K562 (cell line): ENCODE data around the gene IKBKE. TPM values are rescaled to one million over a fixed set of nuclear protein-coding genes. Genes with fewer than 3 reads are reported as not detected.
A peak's percentile ranks its signal among the peaks of the same experiment; 100 is the strongest.

ENCODE experiments used
- ATAC-seq: fragments of 200-7000 bp; cut with Tn5 transposase; 3 replicates; pipeline ENCODE4 v1.9.1; 2020; ENCODE audit warnings: moderate library complexity
- BruUV-seq: library from RNA; stranded (reverse); fragments of 400-500 nt; replicated peaks from 2 replicates; lab custom pipeline; 2021; lab: Mats Ljungman, UMichigan
- CTCF ChIA-PET: fragments of 300-600 bp; formaldehyde crosslinking; extraction: SDS; loops from one replicate; lab custom pipeline; 2021; ENCODE audit warnings: low intra/inter-chr PET ratio; lab: Yijun Ruan, JAX
- POLR2A ChIA-PET: fragments of 300-600, 350-650 bp; sonication (Branson Sonifier 250); formaldehyde crosslinking; extraction: SDS; loops from one replicate; lab custom pipeline; 2021; ENCODE audit warnings: antibody characterized with exemption, inconsistent platforms; lab: Yijun Ruan, JAX
- DNase-seq, 4 experiments: peaks; one replicate each; pipeline versions ENCODE4 v3.0.0 to v3.0.0-alpha.2; 2011 to 2018; ENCODE audit warnings: low spot score in 3 of 4, mixed read lengths in 3 of 4; ENCODE audit errors: extremely low read depth in 1 of 4
- FAIRE-seq: peaks from 2 replicates; lab custom pipeline; 2011; peaks lifted over from hg19 to GRCh38; lab: Jason Lieb, UNC
- H2AFZ ChIP-seq: 2 replicates; pipeline ENCODE4 v1.6.0; 2011; ENCODE audit warnings: low read depth, low read length, control low read depth, inconsistent platforms
- H3K27ac ChIP-seq: fragments of 200-600 bp; 3 replicates; pipeline ENCODE4 v1.8.0; 2011; ENCODE audit warnings: low read depth, mild to moderate bottlenecking, control low read depth, inconsistent platforms, low read length, moderate library complexity, mixed read lengths; ENCODE audit errors: extremely low read depth
- H3K27me3 ChIP-seq, 2 experiments: fragments of 300-600 bp in 1 of 2; 2 replicates in 1 of 2; 3 replicates in 1 of 2; pipeline versions ENCODE4 v1.6.0 to v1.8.0; 2011; ENCODE audit warnings: inconsistent platforms in 2 of 2, low read length in 2 of 2, mild to moderate bottlenecking in 1 of 2, mixed read lengths in 1 of 2, moderate library complexity in 1 of 2; ENCODE audit not compliant: control insufficient read depth in 2 of 2, insufficient read depth in 2 of 2
- H3K36me3 ChIP-seq: fragments of 300-600 bp; 3 replicates; pipeline ENCODE4 v1.8.0; 2011; ENCODE audit warnings: mild to moderate bottlenecking, low read length, inconsistent platforms; ENCODE audit not compliant: control insufficient read depth, insufficient read depth
- H3K4me1 ChIP-seq, 2 experiments: fragments of 200-600 bp in 1 of 2; replicated peaks in 1 of 2; 2 replicates in 1 of 2; 3 replicates in 1 of 2; pipeline versions ENCODE4 v1.5.1 to v1.8.0; 2011; ENCODE audit warnings: inconsistent platforms in 2 of 2, low read length in 2 of 2, mild to moderate bottlenecking in 1 of 2, mixed read lengths in 1 of 2, moderate library complexity in 1 of 2; ENCODE audit not compliant: control insufficient read depth in 2 of 2, insufficient read depth in 2 of 2
- H3K4me2 ChIP-seq: 2 replicates; pipeline ENCODE4 v1.6.1; 2011; ENCODE audit warnings: low read length, control low read depth, inconsistent platforms, mixed read lengths; ENCODE audit not compliant: insufficient read depth
- H3K4me3 ChIP-seq: fragments of 200-600 bp; sonication (generic), shearing (Covaris generic); 2 replicates; pipeline ENCODE4 v1.5.1; 2016; ENCODE audit warnings: control low read depth, inconsistent platforms
- H3K79me2 ChIP-seq: fragments of 200-600 bp; 3 replicates; pipeline ENCODE4 v1.8.0; 2011; ENCODE audit warnings: low read length, inconsistent platforms; ENCODE audit not compliant: control insufficient read depth, insufficient read depth
- H3K9ac ChIP-seq, 2 experiments: 2 replicates each; pipeline versions ENCODE4 v1.6.0 to v1.6.1; 2011; ENCODE audit warnings: low read depth in 2 of 2, low read length in 2 of 2, control low read depth in 1 of 2, inconsistent platforms in 1 of 2, mild to moderate bottlenecking in 1 of 2, mixed read lengths in 1 of 2; ENCODE audit not compliant: insufficient read depth in 1 of 2
- H3K9me1 ChIP-seq: one replicate; pipeline ENCODE4 v1.6.0; 2011; ENCODE audit warnings: inconsistent platforms, mild to moderate bottlenecking, low read length, moderate library complexity; ENCODE audit not compliant: control insufficient read depth, insufficient read depth
- H3K9me3 ChIP-seq: replicated peaks from 2 replicates; pipeline ENCODE4 v1.5.1; 2011; ENCODE audit warnings: low read depth, low read length, inconsistent platforms; ENCODE audit not compliant: control insufficient read depth, insufficient read depth
- H4K20me1 ChIP-seq: replicated peaks from 2 replicates; pipeline ENCODE4 v1.6.1; 2011; ENCODE audit warnings: low read length, inconsistent platforms, mixed read lengths; ENCODE audit not compliant: control insufficient read depth, insufficient read depth
- C11orf30 ChIP-seq: fragments of 450-650 bp; IDR thresholded peaks from 2 replicates; pipeline ENCODE4 v1.6.1; 2016; ENCODE audit warnings: low read depth, mild to moderate bottlenecking
- DACH1 ChIP-seq: fragments of 450-650 bp; IDR thresholded peaks from 2 replicates; pipeline ENCODE4 v1.6.1; 2018; ENCODE audit not compliant: partially characterized antibody
- ELF1 ChIP-seq: fragments of 200-800 bp; sonication (Bioruptor generic); IDR thresholded peaks from 2 replicates; pipeline ENCODE4 v1.6.1; 2016; ENCODE audit warnings: missing genetic modification characterization, missing compliant biosample characterization
- GTF2F1 ChIP-seq: IDR thresholded peaks from 2 replicates; pipeline ENCODE4 v1.6.1; 2011; ENCODE audit warnings: low read depth, low read length, improper control_type of control experiment
- HNRNPH1 ChIP-seq: fragments of 200-400 bp; formaldehyde crosslinking; optimal IDR thresholded peaks from 2 replicates; pipeline ENCODE3; 2017; ENCODE audit warnings: low read depth, mild to moderate bottlenecking, low read length, moderate library complexity
- KAT2B ChIP-seq: IDR thresholded peaks from one replicate; pipeline ENCODE4 v1.6.1; 2012; ENCODE audit warnings: low read depth, mild to moderate bottlenecking, control low read depth, inconsistent platforms, low read length, moderate library complexity
- MAFG ChIP-seq: fragments of 450-650 bp; conservative IDR thresholded peaks from 2 replicates; pipeline ENCODE4 v1.6.1; 2016; ENCODE audit warnings: missing genetic modification characterization, missing compliant biosample characterization
- NFE2 ChIP-seq: IDR thresholded peaks from 2 replicates; pipeline ENCODE4 v1.6.1; 2014; ENCODE audit warnings: antibody characterized with exemption, low read depth
- TGIF2 ChIP-seq: sonication (generic); formaldehyde crosslinking; IDR thresholded peaks from 2 replicates; pipeline ENCODE4 v1.8.1; 2022; ENCODE audit warnings: mild to moderate bottlenecking, missing genetic modification reagents, moderate library complexity
- TOE1 ChIP-seq, 2 experiments: fragments of 450-650 bp in 1 of 2; sonication (generic) in 1 of 2; formaldehyde crosslinking in 1 of 2; IDR thresholded peaks; 2 replicates each; pipeline versions ENCODE4 v1.7.1 to v1.8.0; 2016 to 2022; ENCODE audit warnings: borderline replicate concordance in 2 of 2, mild to moderate bottlenecking in 2 of 2, antibody characterized with exemption in 1 of 2, inconsistent platforms in 1 of 2, low read depth in 1 of 2, missing genetic modification reagents in 1 of 2, moderate library complexity in 1 of 2
- ZNF143 ChIP-seq: sonication (generic); formaldehyde crosslinking; IDR thresholded peaks from 2 replicates; pipeline ENCODE4 v1.9.0; 2022; ENCODE audit warnings: mild to moderate bottlenecking, missing genetic modification reagents
- ZNF23 ChIP-seq: fragments of 250-450 bp; sonication (Bioruptor Pico); IDR thresholded peaks from 2 replicates; pipeline ENCODE4 v1.4.0; 2020; ENCODE audit warnings: mild to moderate bottlenecking
- WGBS: fragments of 100-300 bp; shearing (Covaris generic); methylation state at CpG from one replicate; pipeline ENCODE4 v1.1.6; 2016; ENCODE audit warnings: low coverage, mixed read lengths; ENCODE audit not compliant: insufficient coverage; ENCODE audit errors: missing lambda C conversion rate; 5-methylcytosine and 5-hydroxymethylcytosine counted together
- in situ Hi-C: fragments of 300-500 bp; cut with MboI; formaldehyde crosslinking; loops from 4 replicates; pipeline ENCODE4 v1.15.0; 2018; ENCODE audit warnings: inconsistent platforms, mixed read lengths
- intact Hi-C: fragments of 100-400 bp; cut with micrococcal nuclease; formaldehyde crosslinking; loops from 2 replicates; pipeline ENCODE4 v1.14.2; 2022
- polyA plus RNA-seq, 8 experiments: library from polyadenylated mRNA; depleted of rRNA in 4 of 8; stranded (reverse) in 5 of 8; unstranded in 3 of 8; fragments of >200 nt; fragmentation: Nextera tagmentation in 2 of 8; fragmentation: Illumina TruSeq in 1 of 8; extraction: Ambion mirVana in 2 of 8; extraction: Trizol in 1 of 8; gene quantifications; 2 replicates each; pipeline versions ENCODE4 v1.2.1 to v1.2.3, GENCODE V29; 2011 to 2014; ENCODE audit warnings: inconsistent platforms in 1 of 8, missing spikeins in 1 of 8
- total RNA-seq, 7 experiments: library from RNA; depleted of rRNA in 6 of 7; stranded (reverse); fragments of >200 nt in 6 of 7; fragmentation: Illumina TruSeq in 2 of 7; extraction: Trizol in 2 of 7; gene quantifications; 2 replicates each; pipeline versions ENCODE4 v1.2.1 to v1.2.3, GENCODE V29; 2011 to 2021; ENCODE audit warnings: low replicate concordance in 1 of 7
- TF ChIP-seq, protein P1 (sequence below), 2 experiments: fragments of 150-350 bp in 1 of 2; IDR thresholded peaks; 2 replicates each; pipeline ENCODE4 v1.6.1; 2012 to 2016; ENCODE audit warnings: low read depth in 2 of 2, low read length in 2 of 2, mild to moderate bottlenecking in 1 of 2, moderate library complexity in 1 of 2

The IKBKE gene
- total and polyA plus RNA-seq, 9 of the 15 experiments (the other 6 are each of a cell fraction or from before 2014, with no cell fraction given) = 2.3 to 9.0 (median 4.8) TPM

DNA sequence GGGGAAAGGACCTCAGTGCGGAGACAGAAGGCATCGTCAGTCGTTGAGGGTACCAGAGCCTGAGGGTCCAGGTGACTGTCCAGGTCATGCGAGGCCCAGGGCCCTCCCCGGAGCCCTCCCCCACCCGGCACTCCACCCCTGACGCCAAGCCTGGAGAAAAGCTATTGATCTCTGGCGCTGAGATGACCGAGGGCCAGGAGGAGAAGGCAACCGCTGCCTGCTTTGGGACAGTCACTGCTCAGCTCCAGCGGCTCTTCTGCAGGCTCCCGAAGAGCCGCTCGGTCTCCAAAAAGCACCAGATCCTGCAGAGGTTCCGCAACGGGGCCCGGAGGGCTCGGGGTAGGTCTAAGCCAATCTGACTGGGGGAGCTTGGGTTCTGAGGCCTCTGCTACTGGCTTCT lies 47.9 kb downstream of the IKBKE start:
- Histone ChIP-seq H3K4me2 (no peak overlapping the region), H3K27me3 (peaks cover 3 to 19% of the 10 kb centered on the region in 2 experiments; a peak in 3 of 5 replicates), H3K9ac (no peak overlapping the region), H3K79me2 (no peaks in the 10 kb centered on the region), H3K9me1 (no peaks in the 10 kb centered on the region), H3K4me1 (peaks cover 3 to 11% of the 10 kb centered on the region in 2 experiments; a peak in 4 of 5 replicates), H3K27ac (no peak overlapping the region), H3K9me3 (no peaks in the 10 kb centered on the region), H4K20me1 (no peaks in the 10 kb centered on the region), H3K4me3 (no peak overlapping the region), H3K36me3 (no peaks in the 10 kb centered on the region), H2AFZ (no peak overlapping the region)
- TF ChIP-seq C11orf30 (no peak), ZNF143 (CRISPR knock-in tag) (no peak)
- ChIA-PET POLR2A (interaction anchor here (0.6 to 1.4 kb wide), 3 partner anchors 11 to 20 kb away, joined by 3 to 4 read pairs (median 3); no protein-coding TSS in a partner anchor), CTCF (interaction anchor here (0.5 kb wide), 1 partner anchor 391 kb away, joined by 3 read pairs; no protein-coding TSS in a partner anchor)
- ATAC-seq = no peak
- intact Hi-C loops = no loop called here
- WGBS = 38% methylated on average over 15 of the region's 18 CpGs
- in situ Hi-C loops = no loop called here
- no peak for DNase-seq
- FAIRE-seq = no peak
- no TSS peak for BruUV-seq

DNA sequence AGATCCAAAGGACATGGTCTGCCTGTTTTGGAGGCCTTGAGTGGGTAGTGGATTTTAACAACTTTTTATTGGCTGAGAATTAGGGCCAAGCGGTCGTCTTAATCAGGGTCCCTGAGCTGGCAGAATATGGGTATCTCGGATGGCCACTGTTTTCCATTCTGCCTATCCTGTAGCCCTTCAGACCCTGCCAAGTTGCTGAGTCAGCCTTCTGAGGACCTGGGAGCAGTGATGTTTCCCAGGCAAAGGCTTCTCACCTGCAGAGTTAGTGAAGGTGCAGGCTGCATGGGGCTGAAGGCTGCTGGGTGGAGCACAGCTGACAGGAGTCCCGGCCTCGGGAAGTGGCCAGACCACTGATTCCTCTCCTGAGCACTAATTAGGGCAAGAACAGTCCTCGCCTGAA lies 48.5 kb downstream of the IKBKE start:
- 20% methylated on average over 6 of the region's 6 CpGs for WGBS
- Histone ChIP-seq H3K4me2 (no peak overlapping the region), H3K36me3 (no peaks in the 10 kb centered on the region), H3K4me3 (no peak overlapping the region), H3K9me3 (no peaks in the 10 kb centered on the region), H3K4me1 (peaks cover 3 to 7% of the 10 kb centered on the region in 2 experiments; a peak in 4 of 5 replicates), H3K79me2 (no peaks in the 10 kb centered on the region), H2AFZ (no peak overlapping the region), H4K20me1 (no peaks in the 10 kb centered on the region), H3K9ac (no peak overlapping the region), H3K9me1 (no peaks in the 10 kb centered on the region), H3K27ac (no peak overlapping the region), H3K27me3 (peaks cover 3 to 14% of the 10 kb centered on the region in 2 experiments; a peak in 3 of 5 replicates)
- in situ Hi-C loops = no loop called here
- no peak for DNase-seq
- CTCF ChIA-PET = no interaction called here
- BruUV-seq = no TSS peak
- intact Hi-C loops = no loop called here
- FAIRE-seq = no peak
- ATAC-seq = no peak
- POLR2A ChIA-PET = interaction anchor here (0.8 kb wide), 1 partner anchor 15 kb away, joined by 4 read pairs; no protein-coding TSS in a partner anchor
- no peak for TF ChIP-seq ZNF23 (CRISPR knock-in tag)
- TF ChIP-seq KAT2B = no peak
- TF ChIP-seq, protein P1, sequence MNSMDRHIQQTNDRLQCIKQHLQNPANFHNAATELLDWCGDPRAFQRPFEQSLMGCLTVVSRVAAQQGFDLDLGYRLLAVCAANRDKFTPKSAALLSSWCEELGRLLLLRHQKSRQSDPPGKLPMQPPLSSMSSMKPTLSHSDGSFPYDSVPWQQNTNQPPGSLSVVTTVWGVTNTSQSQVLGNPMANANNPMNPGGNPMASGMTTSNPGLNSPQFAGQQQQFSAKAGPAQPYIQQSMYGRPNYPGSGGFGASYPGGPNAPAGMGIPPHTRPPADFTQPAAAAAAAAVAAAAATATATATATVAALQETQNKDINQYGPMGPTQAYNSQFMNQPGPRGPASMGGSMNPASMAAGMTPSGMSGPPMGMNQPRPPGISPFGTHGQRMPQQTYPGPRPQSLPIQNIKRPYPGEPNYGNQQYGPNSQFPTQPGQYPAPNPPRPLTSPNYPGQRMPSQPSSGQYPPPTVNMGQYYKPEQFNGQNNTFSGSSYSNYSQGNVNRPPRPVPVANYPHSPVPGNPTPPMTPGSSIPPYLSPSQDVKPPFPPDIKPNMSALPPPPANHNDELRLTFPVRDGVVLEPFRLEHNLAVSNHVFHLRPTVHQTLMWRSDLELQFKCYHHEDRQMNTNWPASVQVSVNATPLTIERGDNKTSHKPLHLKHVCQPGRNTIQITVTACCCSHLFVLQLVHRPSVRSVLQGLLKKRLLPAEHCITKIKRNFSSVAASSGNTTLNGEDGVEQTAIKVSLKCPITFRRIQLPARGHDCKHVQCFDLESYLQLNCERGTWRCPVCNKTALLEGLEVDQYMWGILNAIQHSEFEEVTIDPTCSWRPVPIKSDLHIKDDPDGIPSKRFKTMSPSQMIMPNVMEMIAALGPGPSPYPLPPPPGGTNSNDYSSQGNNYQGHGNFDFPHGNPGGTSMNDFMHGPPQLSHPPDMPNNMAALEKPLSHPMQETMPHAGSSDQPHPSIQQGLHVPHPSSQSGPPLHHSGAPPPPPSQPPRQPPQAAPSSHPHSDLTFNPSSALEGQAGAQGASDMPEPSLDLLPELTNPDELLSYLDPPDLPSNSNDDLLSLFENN (IDR thresholded peaks at IDR 0.05; ENCODE audit: low read depth in 2 of 2, low read length in 2 of 2) = no peak
- TF ChIP-seq HNRNPH1 = no peak
- TF ChIP-seq ELF1 (tag) = no peak
- TF ChIP-seq TGIF2 (CRISPR knock-in tag) = no peak
- no peak for TF ChIP-seq GTF2F1
- TF ChIP-seq MAFG (tag) = peak; percentile 93
- TF ChIP-seq NFE2 = peak; percentile 48; the same call in 1 of the 2 replicates
- peak; percentile 95 for TF ChIP-seq C11orf30
- TF ChIP-seq DACH1 = no peak
- no peak for TF ChIP-seq TOE1 (IDR thresholded peaks at IDR 0.05; ENCODE audit: borderline replicate concordance)
- TF ChIP-seq TOE1 (CRISPR knock-in tag; IDR thresholded peaks at IDR 0.05; ENCODE audit: borderline replicate concordance, low read depth) = no peak
